Fibroblast of the aortic adventitia (primary cell): ENCODE measurements around the gene ABL2. TPM values are rescaled to one million over a fixed set of nuclear protein-coding genes. Genes with fewer than 3 reads are reported as not detected.
"Not testable (repeated sequence)": the region's sequence is repeated elsewhere in the genome, so short reads cannot be mapped to it uniquely, and the experiment has no call there.

ENCODE experiments used
- DNase-seq: peaks from one replicate; pipeline ENCODE4 v3.0.0-alpha.2; 2010; ENCODE audit warnings: low read depth
- H3K4me3 ChIP-seq: 2 replicates; pipeline ENCODE4 v1.5.1; 2011; ENCODE audit warnings: low read depth, mild to moderate bottlenecking, control low read depth, low read length, moderate library complexity
- total RNA-seq: library from RNA; depleted of rRNA; stranded (reverse); fragments of >200 nt; gene quantifications from 2 replicates; pipeline ENCODE4 v1.2.3, GENCODE V29; 2012; ENCODE audit warnings: low replicate concordance
- TF ChIP-seq, protein P1 (sequence below): IDR thresholded peaks from 2 replicates; pipeline ENCODE4 v1.5.1; 2011; ENCODE audit warnings: mild to moderate bottlenecking, low read length, control low read depth, inconsistent platforms; ENCODE audit not compliant: insufficient read depth

ABL2 gene
- total RNA-seq, 1 donor = 67.2 TPM

DNA sequence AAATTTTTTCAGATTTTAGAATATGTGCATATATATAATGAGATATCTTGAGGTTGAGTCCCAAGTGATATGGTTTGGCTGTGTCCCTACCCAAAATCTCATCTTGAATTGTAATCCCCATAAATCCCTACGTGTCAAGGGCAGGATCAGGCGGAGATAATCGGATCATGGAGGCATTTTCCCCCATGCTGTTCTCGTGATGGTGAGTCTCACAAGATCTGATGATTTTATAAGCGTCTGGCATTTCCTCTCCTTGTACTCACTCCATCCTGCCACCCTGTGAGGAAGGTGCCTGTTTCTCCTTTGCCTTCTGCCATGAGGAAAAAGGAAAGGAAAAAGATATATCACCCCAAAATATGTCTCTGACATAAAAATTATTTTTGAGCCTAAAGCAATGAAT lies 83.0 kb downstream of the ABL2 start:
- H3K4me3 ChIP-seq = no peak overlapping the region
- TF ChIP-seq, protein P1, sequence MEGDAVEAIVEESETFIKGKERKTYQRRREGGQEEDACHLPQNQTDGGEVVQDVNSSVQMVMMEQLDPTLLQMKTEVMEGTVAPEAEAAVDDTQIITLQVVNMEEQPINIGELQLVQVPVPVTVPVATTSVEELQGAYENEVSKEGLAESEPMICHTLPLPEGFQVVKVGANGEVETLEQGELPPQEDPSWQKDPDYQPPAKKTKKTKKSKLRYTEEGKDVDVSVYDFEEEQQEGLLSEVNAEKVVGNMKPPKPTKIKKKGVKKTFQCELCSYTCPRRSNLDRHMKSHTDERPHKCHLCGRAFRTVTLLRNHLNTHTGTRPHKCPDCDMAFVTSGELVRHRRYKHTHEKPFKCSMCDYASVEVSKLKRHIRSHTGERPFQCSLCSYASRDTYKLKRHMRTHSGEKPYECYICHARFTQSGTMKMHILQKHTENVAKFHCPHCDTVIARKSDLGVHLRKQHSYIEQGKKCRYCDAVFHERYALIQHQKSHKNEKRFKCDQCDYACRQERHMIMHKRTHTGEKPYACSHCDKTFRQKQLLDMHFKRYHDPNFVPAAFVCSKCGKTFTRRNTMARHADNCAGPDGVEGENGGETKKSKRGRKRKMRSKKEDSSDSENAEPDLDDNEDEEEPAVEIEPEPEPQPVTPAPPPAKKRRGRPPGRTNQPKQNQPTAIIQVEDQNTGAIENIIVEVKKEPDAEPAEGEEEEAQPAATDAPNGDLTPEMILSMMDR = no peak
- no peak for DNase-seq

DNA sequence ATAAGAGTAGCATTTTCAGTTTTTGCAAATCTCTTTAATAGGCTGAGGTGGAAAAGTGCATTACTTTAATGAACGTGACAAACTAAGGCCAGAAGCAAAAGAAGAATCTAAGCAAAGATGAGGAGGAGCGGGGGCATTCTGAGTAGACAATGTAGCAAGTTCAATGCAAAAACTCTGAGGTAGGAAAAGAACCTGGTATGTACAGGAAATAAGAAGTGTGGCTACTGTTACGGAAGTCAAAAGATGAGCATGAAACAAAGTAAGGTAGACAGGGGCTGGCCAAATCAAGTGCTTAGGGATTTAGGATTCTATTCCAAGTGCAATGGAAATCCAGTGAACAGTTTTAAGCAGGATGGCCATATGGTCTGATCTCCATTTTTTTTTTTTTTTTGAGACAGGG lies 84.0 kb downstream of the ABL2 start:
- H3K4me3 ChIP-seq = no peak overlapping the region
- DNase-seq = no peak
- TF ChIP-seq, protein P1 = no peak

DNA sequence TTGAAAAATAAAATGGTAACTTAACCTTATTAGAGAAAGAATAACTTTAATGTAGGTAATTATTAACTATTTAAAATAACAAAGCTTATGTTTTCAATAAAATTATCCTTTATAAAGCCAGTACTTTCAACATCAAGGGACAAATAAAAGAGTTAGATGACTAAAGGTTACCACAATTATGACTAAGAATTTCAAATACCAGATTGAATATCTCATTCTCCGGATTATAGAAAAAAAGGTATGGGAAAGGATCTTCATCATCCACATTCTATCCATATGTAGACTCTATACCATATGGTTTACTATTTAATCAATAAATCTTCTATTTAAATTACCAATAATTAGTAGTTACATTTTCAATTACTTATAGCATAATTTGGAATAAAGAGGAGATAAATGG lies 84.9 kb downstream of the ABL2 start:
- no peak overlapping the region for H3K4me3 ChIP-seq
- TF ChIP-seq, protein P1 = no peak
- DNase-seq = no peak

DNA sequence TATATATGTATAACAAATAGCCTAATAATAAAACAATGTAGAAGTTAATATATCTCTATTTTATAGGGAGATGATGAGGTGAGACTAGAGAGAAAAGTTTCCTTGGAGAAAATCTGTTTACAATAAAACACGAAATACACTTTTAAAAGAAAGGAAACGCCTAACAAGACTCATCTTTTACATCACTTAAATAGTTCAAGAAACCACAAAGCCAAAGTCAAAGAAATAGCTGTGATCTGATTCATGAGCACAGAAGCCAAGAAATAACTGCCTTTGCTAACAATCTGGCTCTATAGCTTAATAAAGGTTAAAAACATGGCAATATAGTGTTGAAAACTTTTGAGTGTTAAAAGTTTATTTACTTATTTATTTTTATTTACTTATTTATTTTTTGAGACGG lies 86.2 kb downstream of the ABL2 start:
- H3K4me3 ChIP-seq = no peak overlapping the region
- TF ChIP-seq, protein P1 = no peak
- DNase-seq = peak; percentile 97

DNA sequence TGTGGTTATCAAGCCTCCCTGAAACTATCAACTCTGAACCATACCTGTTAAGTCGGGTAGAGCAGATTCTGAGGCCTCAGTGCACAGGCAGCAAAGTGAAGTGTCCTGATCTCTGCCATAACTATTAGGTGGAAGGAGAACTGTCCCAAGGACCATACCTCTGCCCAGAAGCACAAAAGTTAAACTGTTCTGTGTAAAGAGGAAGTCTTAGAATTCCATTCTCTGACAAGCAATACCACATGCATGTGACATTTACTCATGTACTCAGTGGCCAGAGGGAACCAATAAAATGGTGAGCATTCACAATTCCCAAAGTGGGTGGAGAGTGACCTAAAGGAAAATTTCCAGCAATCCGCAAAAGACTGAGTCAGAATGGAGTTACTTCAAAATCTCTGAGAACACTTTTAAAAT lies 86.6 kb downstream of the ABL2 start:
- peak; percentile 99 for DNase-seq
- TF ChIP-seq, protein P1 = no peak
- H3K4me3 ChIP-seq = peak overlapping the region; percentile 77

DNA sequence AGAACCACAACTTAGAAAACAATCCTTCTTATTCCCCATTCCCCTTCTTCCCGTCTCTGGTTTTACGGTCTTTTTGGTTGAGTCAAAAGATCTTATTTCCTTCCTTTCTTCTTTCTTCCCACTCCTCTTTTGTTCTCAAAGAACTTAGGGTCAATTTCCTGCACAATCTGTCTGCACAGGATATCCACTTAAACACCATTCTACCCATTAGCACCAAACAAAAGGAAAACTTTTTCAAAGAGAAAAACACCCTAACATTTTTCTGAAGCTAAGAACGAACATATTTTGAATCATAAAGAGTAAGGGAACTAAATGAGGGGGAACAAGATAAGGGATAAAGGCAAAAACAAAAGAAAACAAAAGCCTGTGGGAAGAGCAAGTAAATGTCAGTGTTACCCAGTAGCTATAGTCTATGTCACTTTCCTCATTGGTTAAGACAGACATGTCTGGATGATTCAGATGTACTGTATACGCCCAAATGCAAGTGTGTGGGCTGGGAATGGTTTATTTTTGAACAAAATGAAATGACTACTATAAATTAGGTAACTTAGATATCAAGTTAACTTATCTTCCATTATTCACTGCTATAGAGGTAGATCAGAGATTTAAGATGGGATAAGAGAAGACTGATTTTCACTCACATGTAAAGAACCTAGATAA lies 87.8 kb downstream of the ABL2 start:
- peak; percentile 78 for DNase-seq
- TF ChIP-seq, protein P1 = no peak
- peak overlapping the region; percentile 77 for H3K4me3 ChIP-seq

DNA sequence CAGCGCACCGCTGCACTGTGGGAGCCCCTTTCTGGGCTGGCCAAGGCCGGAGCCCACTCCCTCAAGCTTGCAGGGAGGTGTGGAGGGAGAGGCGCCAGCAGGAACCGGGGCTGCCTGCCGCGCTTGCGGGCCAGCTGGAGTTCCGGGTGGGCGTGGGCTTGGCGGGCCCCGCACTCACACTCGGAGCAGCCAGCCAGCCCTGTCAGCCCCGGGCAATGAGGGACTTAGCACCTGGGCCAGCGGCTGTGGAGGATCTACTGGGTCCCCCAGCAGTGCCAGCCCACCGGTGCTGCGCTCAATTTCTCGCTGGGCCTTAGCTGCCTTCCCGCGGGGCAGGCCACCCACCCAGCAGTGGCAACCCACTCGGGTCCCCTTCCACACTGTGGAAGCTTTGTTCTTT lies 90.7 kb downstream of the ABL2 start:
- not testable (repeated sequence) for DNase-seq, H3K4me3 ChIP-seq
